Measurements from ENCODE around the gene RAB3A.

RAB3A gene

GRCh38 chr19:18150776-18151624 is 52.8 kb downstream of the RAB3A start:
- DNase-seq (ENCODE audit: low read depth in 2 of 2): no peak

GRCh38 chr19:18149596-18149975 is 54.3 kb downstream of the RAB3A start:
- no peak for DNase-seq (ENCODE audit: low read depth in 2 of 2)

- no peak for DNase-seq (ENCODE audit: low read depth in 2 of 2)
Observed at GRCh38 chr19:18147396-18147795, 56.4 kb downstream of the RAB3A start.
